Erythroblast (primary cell): ENCODE measurements around the gene PINK1.

Experiments
- DNase-seq, 2 experiments: peaks; one replicate each; lab custom pipeline; 2025; lab: John Stamatoyannopoulos, UW
- GATA1 ChIP-seq: IDR thresholded peaks from 2 replicates; pipeline ENCODE4 v1.6.1; 2011; ENCODE audit warnings: low read depth, mild to moderate bottlenecking, control low read depth, low read length, moderate library complexity
- POLR2A ChIP-seq: IDR thresholded peaks from 2 replicates; pipeline ENCODE4 v1.6.1; 2011; ENCODE audit warnings: mild to moderate bottlenecking, low read length

Gene PINK1

DNA sequence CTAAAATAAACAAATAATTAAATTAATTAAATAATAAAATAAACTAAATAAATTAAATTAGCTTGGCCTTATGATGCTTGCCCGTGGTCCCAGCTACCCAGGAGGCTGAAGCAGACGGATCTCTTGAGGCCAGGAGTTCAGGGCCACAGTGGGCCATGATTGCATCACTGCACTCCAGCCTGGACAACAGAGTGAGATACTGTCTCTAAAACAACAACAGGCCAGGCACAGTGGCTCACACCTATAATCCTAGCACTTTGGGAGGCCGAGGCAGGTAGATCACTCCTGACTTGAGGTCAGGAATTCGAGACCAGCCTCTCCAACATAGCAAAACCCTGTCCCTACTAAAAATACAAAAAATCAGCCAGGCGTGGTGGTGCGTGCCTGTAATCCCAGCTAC is 12.2 kb upstream of the PINK1 start:
- TF ChIP-seq GATA1 (no peak), POLR2A (no peak)
- DNase-seq = no peak

- TF ChIP-seq GATA1 (no peak), POLR2A (no peak)
- DNase-seq = no peak
Measured at GRCh38 chr1:20624709-20625108, 8.5 kb upstream of the PINK1 start.

- TF ChIP-seq GATA1 (no peak), POLR2A (no peak)
- no peak for DNase-seq
Measured at GRCh38 chr1:20625176-20626097, 7.8 kb upstream of the PINK1 start.

- DNase-seq = no peak
- TF ChIP-seq POLR2A (no peak), GATA1 (no peak)
Measured at GRCh38 chr1:20626098-20626427, 7.2 kb upstream of the PINK1 start.

DNA sequence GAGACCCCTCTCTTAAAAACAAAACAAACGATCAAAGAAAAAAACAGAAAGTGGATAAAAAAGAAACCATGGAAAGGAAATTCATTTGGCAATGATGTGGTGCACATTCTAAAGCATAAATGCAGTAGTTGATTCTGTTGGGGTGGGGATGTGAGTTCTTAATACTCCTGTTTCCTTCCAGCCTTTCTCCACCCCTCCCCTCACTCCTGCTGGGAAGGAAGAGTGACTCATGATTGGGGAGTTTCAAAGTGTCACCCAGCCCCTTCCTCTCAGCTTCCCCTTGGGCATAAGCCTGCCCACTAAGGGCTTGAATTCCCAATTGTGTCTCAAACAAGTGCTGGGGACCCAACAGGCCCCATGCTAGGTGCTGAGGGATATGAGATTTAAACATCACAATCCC is 6.7 kb upstream of the PINK1 start:
- DNase-seq = no peak
- TF ChIP-seq POLR2A (no peak), GATA1 (no peak)

DNA sequence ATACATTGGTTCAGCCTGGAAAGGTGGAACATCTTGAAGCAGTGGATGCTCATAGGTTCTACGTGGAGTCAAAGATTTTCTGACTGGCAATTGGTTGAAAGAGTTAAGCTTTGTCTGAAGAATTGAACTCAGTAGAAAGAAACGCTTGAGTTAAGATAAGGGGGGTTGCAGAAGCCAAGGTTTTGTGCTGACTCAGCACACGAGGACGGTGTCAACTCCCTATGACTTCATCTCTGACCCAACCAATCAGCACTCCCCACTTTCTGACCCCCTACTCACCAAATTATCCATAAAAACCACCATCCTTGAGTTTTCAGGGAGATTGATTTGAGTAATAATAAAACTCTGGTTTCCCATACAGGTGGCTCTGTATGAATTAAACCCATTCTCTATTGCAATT is 2.5 kb upstream of the PINK1 start:
- TF ChIP-seq GATA1 (no peak), POLR2A (no peak)
- DNase-seq = peak; percentile 24 to 52

- no peak for TF ChIP-seq POLR2A
- no peak for TF ChIP-seq GATA1
- no peak for DNase-seq
Measured at GRCh38 chr1:20632386-20632785, 872 bp upstream of the PINK1 start.

DNA sequence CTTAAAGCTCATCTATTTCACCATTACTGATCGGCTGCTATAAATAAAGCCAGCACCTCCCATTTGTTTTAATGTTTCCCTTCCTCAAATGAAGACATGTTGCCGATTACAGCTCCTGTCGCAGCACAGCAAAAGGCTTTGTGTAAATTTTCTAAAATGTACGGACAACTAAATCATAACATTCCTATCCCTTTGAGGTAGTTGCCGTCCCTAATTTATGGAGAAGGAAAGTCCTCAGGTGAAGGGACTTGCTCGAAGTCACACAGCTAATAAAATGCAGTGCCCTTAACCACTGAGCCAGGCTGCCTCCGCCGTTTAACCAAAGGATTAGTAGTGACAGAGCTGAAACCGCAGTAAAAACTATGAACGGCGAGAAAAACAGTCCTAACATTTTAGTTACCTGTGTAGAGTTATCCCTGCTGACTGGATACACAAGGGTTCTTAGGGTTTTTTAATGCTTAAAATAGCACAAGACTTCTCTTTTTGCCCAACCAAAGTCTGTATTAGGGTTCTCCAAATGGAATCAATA is 871 bp downstream of the PINK1 start:
- no peak for TF ChIP-seq GATA1
- TF ChIP-seq POLR2A = no peak
- no peak for DNase-seq

DNA sequence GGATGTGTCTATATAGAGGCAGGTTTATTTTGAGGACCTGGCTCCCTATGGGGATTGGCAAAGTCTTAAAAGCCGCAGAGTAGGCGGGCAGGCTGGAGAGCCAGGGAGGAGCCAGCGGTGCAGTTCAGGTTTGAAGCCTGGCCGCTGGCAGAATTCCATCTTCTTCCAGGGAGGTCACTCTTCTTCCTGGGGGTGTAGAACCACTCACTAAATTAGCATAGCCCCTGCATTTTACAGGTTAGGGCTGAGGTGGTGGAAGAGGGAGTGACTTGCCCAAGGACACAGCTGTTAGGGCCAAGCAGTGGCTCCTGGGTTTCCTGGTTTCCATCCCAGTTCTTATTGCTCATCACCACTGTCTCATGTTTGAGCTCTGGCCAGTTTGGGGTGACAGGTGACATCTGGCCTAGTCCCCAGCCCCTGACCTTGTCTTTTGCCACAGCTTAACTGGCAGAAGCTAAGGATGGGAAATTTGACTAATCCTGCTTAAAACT is 1.4 kb downstream of the PINK1 start:
- peak; percentile 46 to 56 for DNase-seq
- no peak for TF ChIP-seq GATA1
- no peak for TF ChIP-seq POLR2A

- DNase-seq = no peak
- no peak for TF ChIP-seq GATA1
- no peak for TF ChIP-seq POLR2A
Measured at GRCh38 chr1:20636785-20637347, 3.6 kb downstream of the PINK1 start.

DNA sequence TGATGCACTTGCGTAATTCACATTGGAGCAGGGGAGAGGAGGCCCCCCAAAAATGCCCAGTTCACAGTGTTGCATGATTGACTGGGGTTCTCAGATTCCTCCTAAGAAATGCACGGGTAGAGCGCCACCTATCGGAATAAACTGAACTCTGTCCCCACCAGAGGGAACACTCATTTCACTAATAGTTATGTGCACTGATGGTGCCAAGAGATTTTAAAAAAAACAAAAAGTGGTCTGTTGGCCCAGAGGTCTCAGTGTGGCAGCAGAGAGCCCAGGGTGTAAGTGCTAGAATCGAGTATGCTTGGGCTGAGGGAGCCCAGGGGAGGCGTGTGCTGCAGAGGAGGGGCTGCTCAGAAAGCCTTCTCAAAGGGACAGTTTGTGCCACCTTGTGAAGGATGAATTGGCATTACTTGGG is 6.9 kb downstream of the PINK1 start:
- peak; percentile 66 to 80 for DNase-seq
- no peak for TF ChIP-seq GATA1
- TF ChIP-seq POLR2A = no peak

- TF ChIP-seq GATA1 (no peak), POLR2A (no peak)
- no peak for DNase-seq
Measured at GRCh38 chr1:20641975-20642374, 8.7 kb downstream of the PINK1 start.

DNA sequence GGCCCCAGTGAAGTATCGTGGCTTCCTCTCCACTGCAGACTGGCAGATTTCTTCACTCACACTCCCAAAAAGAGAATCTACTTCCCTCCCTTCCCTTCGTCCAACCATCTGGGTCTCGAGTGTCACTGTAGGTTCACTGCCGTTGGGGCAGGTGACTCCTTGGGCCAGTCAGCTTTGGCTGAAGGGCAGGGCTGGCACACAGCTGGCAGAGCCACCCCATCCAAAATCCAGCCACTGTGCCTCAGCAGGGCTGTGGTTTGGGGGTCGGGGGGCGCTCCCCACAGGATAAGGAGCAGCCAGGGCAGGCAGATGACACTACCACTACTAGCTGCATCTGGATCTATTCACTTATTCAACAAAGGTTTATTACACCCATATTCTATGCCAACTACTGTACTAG is 9.8 kb downstream of the PINK1 start:
- TF ChIP-seq GATA1 (no peak), POLR2A (no peak)
- no peak for DNase-seq

DNA sequence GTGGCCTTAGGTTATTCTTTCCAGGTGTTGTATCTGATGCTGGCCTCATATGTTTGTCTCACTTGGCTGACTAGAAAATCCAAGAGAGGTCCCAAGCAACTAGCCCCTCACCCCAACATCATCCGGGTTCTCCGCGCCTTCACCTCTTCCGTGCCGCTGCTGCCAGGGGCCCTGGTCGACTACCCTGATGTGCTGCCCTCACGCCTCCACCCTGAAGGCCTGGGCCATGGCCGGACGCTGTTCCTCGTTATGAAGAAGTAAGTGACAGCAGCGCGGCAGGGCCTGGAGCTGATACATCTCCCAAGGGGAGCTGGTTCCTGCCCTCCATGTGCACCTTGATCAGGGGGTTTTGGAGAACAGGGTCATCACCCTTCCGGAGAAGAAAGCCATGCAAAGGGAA is 11.2 kb downstream of the PINK1 start:
- no peak for DNase-seq
- TF ChIP-seq GATA1 = no peak

- TF ChIP-seq GATA1 (no peak), POLR2A (no peak)
- DNase-seq = no peak
Measured at GRCh38 chr1:20645414-20645813, 12.2 kb downstream of the PINK1 start.

GRCh38 chr1:20648438-20648837 is 15.2 kb downstream of the PINK1 start:
- no peak for TF ChIP-seq POLR2A
- no peak for TF ChIP-seq GATA1
- no peak for DNase-seq
